GM21381 (cell line): ENCODE results near the gene SNHG17.
"Not testable (repeated sequence)": the region's sequence is repeated elsewhere in the genome, so short reads cannot be mapped to it uniquely, and the experiment has no call there.

Source experiments
- ATAC-seq: cut with Tn5 transposase; IDR thresholded peaks from one replicate; pipeline ENCODE4 v1.9.1; 2021; ENCODE audit warnings: mild to moderate bottlenecking, moderate library complexity; ENCODE audit not compliant: unreplicated experiment

SNHG17 gene

DNA sequence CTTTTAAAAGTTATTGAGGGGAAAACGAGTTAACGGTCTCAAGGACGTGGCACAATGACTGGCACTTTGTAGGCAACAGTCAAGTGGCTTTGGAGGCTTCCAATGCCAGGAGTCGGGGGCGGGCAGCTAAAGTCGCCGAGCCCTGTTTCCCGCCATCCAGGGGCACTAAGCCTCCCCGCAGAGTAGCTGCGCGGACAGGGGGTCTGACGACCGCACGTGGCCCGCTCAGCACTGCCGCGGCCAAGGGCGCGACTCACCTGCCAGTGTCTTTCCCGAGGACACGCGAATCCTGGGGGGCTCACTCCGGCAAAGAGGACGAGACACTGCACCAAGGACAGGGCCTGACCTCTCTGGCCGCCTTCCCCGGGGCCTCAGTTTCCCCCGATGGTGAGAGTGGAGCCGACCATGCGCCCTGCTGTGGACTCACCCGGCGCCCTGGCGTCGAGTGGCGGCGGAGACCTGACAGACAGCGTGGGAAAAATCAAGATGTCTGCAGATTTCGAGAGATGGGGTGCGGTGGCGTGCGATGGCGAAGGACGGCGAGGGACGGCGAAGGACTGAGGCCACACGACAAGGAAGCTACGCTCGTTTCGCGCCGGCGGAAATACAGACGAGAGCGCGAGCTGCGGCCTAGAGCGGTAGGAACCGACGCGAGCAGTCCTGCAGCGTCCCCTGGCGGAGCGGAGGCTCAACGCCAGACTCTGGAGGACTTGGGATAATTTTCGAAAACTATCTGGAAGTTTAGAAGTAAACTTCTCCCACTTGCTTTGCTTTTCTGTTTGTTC lies at the start of gene SNHG17:
SNHG17 (minus strand) TSS at position 559 of the 785 bp plus-strand sequence.
- ATAC-seq: peak; percentile 72

DNA sequence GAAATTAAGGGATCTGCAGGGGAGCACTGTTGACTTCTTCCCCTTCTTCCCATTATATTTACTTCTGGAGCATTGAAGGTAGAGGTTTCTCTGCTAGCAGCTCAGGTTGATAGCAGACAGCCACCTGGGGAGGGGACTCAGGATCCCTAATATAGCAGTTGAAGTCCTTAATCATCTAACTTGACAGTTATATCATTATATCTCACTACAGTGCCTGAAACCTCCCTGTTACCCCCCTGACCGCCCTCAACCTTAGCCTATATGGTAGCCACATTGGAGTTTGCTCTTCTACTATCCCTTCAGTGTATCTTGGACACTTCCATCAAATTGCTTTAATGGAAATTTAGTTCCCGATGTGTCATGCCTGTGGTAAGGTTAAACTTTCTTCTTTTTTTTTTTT lies 44.5 kb upstream of the SNHG17 start:
- ATAC-seq: no peak

DNA sequence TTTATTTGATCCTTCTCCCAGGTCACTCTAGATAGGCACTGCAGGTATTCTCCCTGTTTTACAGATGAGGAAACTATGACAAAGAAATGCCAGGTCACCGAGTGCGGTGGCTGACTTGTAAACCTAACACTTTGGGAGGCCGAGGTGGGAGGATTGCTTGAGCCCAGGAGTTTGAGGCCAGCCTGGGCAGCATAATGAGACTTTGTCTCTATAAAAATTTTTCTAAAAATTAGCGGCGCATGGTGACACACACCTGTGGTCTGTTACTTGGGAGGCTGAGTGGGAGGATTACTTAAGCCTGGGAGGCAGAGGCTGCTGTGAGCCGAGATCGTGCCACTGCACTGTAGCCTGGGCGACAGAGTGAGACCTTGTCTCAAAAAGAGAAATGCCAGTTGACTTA lies 42.6 kb upstream of the SNHG17 start:
- no peak for ATAC-seq

DNA sequence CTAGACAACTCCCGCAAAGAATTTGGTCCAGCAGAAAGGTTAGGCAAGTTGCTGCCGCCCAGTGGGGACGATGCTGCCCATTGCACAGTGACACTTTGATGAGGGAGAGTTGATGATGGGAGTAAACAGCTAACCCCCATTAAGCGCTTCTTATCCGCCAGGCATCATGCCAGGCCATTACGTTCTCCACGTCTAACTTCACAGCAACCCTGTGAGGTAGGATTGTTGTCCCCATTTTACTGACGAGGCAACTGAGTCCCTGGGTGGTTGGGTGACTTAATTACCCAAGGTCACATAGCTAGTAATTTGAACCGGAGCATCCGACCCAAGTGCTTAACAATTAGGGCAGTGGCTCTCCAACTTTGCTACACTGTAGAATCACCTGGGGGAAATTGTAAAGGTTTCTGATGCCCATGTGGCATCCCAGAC lies 38.3 kb upstream of the SNHG17 start:
- ATAC-seq: no peak

DNA sequence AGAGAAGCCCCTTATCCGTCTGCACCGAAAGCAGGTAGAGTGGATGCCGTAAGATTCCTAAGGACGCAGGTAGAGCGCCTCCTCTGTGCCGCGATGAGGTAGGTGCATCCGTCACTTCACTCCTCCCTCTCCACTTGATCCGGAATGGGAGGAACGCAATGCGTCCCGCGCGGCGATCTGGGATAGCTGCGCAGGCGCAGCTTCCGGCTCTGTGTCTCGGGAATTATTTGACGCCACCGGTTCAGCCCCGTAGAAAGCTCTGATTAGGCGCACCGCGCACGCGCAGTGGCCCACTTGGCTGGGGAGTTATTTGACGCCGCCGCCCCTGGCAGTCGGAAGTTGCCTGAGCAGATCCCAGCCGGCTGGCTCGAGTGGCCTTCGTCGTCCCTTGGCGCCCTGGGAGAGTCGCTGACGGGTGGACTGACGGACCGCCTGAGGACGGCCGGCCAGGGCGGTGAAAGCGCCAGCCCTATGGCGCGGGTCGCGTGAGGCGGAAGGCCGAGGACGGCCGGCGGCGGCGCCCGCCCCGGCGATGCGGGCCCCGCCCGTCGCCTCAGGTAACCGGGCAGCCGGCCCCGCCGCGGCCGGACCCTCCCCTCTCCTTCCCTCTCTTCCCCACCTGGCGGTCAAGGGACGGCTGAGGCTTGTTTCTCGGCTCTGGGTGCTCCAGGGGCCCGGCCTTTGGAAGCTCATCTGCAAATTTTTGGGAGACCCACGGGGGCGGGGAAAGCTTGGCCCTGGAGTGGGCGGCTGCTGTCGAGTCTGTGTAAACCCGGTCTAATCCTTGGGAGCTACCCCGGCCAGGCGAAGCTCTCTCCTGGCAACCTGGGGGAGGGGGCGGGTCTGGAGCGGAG lies 37.6 kb upstream of the SNHG17 start, which contains the start of gene RALGAPB:
RALGAPB (plus strand) TSS at position 331 of the 854 bp plus-strand sequence. CDS start 15,590 bp downstream, outside the sequence.
- peak; percentile 95 for ATAC-seq

DNA sequence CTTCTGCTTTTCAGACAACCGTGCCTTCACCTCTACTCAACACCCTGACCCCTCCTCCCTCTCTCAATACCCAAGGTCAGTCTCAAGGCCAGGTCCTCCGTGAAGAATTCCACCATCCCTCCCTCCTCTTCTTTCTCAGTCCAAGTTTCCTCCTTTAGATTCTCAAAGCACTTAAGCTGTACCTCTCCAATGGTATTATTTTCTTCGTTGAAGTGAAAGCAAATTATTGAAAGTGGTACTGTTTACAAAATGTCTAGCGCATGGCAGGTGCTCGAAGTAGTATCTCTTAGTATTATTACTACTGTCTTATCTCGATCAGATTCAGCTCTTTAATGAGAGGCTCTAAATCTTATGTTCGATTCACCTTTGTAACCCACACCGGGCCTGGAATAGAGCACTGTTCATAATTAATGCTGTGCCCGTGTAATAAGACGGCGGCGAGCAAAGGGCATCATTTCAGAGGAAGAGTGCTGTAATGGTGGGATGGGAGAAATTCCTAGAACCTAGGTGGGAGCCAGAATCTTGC lies 36.9 kb upstream of the SNHG17 start:
- ATAC-seq: no peak

DNA sequence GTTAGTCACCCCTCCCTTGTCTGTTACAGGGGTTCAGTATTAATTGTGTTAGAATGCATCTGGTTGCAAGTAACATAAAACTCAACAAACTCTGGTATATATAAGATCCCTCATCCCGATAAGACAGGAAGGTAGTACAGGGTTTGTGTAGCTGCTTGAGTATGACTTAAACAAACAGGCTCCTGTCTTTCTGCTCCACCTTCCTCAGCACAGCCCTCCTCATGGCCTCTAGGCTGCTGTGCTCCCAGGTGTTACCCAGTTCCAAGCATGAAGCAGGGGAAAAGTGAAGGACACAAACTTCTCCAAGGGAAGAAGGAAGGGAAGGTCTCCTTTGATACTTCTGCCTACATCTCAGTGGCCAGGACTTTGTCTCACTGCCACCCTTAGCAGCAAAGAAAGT lies 36.1 kb upstream of the SNHG17 start:
- no peak for ATAC-seq

DNA sequence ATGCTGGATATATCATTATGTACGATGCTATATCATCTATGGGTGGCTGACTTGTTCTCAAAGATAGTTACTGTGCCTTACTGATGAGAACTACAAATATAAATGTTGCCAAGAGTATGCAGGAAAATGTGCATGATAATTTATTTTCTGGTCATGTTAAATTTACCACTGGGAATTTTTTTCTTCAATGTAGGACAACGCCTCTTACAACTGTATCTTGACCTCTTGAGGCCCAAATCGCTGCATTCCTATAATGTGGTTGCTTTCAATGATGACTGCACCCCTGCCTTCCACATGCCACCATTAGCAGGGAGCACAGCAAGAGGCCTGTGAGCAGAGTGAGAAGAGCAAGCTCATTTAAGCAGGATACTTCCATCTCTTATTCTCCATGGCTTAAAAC lies 31.9 kb upstream of the SNHG17 start:
- ATAC-seq: no peak

DNA sequence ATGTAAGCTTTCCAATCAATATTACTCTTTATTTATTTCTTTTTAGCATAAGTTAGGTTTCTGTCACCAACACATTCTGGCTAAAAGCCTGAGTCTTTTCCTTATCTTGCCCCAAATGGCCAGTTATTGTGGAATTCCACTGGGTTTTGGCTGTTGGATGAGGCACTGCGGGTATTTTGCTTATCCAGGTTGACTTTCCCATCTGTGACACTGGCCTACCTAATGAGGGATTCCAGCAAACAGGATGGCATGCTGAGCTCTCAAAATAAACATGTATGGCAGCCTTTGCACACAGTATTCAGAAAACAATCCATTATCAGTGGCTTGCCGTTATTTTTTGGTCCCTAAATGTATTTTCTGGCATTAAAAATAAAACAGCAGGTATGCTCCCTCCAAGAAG lies 31.0 kb upstream of the SNHG17 start:
- no peak for ATAC-seq

DNA sequence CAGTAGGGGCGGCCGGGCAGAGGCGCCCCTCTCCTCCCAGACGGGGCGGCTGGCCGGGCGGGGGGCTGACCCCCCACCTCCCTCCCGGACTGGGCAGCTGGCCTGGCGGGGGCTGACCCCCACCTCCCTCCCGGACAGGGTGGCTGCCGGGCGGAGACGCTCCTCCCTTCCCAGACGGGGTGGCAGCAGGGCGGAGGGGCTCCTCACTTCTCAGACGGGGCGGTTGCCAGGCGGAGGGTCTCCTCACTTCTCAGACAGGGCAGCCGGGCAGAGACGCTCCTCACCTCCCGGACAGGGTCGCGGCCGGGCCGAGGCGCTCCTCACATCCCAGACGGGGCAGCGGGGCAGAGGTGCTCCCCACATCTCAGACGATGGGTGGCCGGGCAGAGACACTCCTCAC lies 26.4 kb upstream of the SNHG17 start:
- ATAC-seq: not testable (repeated sequence)

DNA sequence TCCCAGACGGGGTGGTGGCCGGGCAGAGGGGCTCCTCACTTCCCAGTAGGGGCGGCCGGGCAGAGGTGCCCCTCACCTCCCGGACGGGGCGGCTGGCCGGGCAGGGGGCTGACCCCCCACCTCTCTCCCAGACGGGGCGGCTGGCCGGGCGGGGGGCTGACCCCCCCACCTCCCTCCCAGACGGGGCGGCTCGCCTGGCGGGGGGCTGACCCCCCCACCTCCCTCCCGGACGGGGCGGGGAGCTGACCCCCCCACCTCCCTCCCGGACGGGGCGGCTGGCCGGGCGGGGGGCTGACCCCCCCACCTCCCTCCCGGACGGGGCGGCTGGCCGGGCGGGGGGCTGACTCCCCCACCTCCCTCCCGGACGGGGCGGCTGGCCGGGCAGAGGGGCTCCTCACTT lies 26.0 kb upstream of the SNHG17 start:
- ATAC-seq: not testable (repeated sequence)

DNA sequence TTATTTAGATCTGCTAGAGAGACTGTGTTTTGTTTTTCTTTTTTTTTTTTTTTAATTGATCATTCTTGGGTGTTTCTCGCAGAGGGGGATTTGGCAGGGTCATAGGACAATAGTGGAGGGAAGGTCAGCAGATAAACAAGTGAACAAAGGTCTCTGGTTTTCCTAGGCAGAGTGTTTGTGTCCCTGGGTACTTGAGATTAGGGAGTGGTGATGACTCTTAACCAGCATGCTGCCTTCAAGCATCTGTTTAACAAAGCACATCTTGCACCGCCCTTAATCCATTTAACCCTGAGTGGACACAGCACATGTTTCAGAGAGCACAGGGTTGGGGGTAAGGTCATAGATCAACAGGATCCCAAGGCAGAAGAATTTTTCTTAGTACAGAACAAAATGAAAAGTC lies 25.5 kb upstream of the SNHG17 start:
- ATAC-seq: not testable (repeated sequence)

DNA sequence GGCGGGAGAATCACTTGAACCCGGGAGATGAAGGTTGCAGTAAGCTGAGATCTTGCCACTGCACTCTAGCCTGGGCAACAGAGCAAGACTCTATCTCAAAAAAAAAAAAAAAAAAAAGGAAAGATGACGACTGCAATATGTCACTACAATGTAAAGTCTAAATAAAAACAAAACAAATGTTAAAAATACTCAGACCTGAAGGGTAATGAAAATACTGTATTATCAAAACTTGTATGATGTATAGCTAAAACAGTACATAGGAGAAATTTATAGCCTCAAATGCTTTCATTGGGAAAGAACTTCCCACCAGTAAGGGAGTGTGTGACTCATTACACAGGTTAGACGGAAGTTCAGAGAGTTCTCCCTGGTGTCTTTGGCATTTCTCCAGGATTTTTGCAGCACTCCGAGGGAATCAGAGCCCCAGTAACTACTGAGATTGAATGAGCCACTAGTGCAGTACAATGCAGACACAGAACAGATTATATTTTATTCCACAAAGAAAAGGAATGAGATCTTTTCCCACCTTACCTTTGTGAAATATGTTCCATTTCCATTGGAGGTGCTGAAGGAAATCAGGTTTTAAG lies 25.0 kb upstream of the SNHG17 start:
- ATAC-seq: no peak

DNA sequence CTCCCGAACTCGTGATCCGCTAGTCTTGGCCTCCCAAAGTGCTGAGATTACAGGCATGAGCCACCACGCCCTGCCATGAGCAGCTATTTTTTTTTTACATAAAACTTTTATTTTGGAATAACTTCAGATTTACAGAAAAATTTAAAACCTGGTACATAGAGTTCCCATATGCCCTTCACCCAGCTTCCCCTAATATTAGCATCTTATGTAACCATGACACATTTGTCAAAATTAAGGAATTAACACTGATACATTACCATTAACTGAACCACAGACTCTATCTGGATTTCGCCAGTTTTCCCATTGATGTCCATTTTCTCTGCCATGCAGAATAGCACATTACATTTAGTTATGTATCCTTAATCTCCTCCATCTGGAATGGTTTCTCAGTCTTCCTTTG lies 23.2 kb upstream of the SNHG17 start:
- ATAC-seq: no peak

DNA sequence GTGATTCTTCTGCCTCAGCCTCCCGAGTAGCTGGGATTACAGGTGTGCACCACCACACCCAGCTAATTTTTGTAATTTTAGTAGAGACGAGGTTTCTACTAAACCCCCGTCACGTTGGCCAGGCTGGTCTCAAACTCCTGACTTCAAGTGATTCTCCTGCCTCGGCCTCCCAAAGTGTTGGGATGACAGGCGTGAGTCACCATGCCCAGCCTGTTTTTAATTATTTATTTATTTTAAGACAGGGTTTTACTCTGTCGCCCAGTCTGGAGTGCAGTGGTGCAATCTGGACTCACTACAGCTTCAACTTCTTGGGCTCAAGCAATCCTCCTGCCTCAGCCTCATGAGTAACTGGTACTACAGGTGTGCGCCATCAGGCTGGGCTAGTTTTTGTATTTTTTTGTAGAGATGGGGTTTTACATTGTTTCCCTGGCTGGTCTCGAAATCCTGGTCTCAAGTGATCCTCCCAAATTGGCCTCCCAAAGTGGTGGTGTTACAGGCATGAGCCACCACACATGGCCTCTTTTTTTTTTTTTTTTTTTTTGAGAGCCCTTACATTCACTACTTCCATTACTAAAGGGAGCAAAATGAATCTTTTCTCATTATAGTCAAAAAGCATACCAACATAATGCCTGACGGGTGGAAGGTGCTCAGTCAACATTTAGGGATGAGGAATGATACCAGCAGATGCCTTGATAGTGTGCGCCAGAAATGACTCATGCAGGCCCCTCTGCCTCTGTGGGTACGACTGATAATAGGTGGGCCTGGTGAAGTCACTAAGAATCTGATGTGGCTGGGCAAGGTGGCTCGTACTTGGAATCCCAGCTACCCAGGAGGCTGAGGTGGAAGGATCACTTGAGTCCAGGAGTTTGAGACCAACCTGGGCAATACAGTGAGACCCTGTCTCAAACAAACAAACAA lies 19.7 kb upstream of the SNHG17 start:
- ATAC-seq: no peak

DNA sequence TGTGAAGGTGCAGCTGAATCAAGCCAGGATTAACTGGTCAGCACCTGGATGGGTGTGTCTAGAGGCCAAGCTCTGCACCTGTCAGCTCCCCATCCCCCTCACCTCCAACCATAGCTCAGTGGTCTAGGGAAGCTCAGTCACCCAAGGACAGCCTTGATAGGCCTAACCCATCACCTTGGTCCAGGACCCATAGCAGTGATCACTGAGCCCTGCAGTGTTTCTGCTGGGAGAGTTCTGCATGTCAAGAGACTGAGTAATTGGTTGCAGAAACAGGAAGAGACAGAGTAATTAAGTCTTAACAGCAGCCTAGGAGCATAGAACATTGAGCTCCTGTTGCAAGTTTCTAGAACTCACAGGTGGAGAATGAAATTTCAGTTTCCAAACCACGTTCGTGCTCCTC lies 18.8 kb upstream of the SNHG17 start:
- ATAC-seq: peak; percentile 70

DNA sequence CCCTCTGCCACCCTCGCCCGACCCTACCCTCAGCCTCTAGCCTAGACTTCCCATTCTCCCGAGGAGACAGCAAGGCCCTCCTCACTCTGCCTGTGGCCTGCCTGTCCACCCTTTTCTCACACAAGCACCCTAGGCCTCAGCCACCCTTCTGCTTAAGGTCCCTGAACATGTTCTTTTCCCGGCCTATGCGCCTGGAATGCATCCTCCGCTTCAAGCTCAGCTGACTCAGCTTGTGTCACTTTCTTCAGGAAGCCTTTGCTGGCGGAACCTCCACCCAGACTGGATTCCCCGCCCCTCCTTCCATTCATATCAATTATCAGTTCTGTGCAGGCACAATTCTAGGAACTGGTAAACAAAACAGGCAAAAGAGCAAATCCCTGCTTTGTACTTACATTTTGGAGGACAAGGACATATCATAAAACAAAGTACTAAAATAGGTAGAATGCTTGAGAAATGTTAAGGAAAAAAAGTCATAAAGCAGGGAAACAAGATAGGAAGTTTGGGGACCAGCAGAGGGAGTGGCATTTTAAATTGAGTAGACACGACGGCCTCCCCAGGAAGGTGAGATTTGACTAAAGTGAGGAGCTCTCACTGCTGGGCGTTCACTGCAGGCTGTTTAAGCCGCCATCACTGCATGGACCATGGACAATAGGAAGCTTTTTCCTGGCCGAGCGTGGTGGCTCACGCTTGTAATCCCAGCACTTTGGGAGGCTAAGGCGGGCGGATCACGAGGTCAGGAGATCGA lies 17.9 kb upstream of the SNHG17 start:
- no peak for ATAC-seq

DNA sequence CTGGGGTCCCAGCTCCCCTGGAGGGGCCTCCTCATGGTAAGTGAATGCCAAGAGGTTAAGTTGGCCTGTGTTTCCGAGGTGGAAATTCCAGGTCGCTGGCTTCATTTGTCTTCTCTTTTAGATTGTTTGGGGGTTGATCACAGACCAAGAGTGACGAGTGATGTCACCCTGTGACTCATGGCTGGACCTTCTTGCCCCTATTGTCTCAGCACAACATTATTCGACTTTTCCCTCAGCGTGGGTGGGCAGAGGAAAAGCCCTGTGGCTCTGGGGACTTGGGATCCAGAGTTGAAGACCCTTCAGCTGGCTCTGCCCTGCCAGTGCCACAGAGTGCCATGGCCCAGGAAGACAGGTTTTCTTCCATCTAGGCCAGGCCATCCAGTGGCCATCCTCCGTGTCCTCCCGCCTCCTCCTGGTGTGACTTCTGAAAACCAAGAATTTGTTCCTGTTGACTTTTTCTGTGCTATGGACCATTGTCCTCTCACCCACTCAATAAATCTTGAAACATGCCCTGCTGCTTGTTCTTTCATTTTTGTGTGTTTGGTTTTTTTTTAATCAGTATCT lies 15.4 kb upstream of the SNHG17 start:
- no peak for ATAC-seq

DNA sequence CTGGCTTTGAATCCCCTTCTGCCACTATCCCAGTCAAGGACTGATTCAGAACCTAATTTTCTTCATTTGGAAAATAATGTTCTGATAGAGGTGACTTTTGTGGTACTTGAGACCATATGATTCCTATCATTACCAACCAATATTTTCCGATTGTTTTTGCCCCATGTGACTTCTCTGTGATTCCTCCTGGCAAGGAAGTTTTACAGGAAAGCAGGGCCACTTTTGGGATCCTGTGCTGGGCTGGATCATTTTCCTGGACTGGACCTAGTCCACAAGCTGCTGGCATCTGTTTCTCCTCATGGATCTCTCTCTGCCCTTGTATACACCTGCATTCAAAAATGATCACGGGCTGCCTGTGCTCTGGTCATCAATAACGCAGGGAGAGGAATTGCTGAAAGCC lies 13.9 kb upstream of the SNHG17 start:
- no peak for ATAC-seq
